Fibroblast of villous mesenchyme (primary cell): ENCODE measurements around the gene ARHGAP28. TPM values are rescaled to one million over a fixed set of nuclear protein-coding genes. Genes with fewer than 3 reads are reported as not detected.

ENCODE experiments used
- DNase-seq: peaks from one replicate; pipeline ENCODE4 v3.0.0-alpha.2; 2010; ENCODE audit warnings: low read depth
- H3K4me3 ChIP-seq: 2 replicates; pipeline ENCODE4 v1.5.1; 2011; ENCODE audit warnings: low read depth, mild to moderate bottlenecking, low read length
- CTCF ChIP-seq: IDR thresholded peaks from 2 replicates; pipeline ENCODE4 v1.5.1; 2012; ENCODE audit warnings: low read depth, mild to moderate bottlenecking, low read length; ENCODE audit not compliant: insufficient read depth
- total RNA-seq: library from RNA; depleted of rRNA; stranded (reverse); fragments of >200 nt; gene quantifications from 2 replicates; pipeline ENCODE4 v1.2.3, GENCODE V29; 2012

Gene ARHGAP28
- total RNA-seq, 1 donor: 6.0 TPM

GRCh38 chr18:6711467-6711866, 18.0 kb upstream of the ARHGAP28 start:
- no peak for TF ChIP-seq CTCF
- no peak for DNase-seq
- no peak overlapping the region for H3K4me3 ChIP-seq

GRCh38 chr18:6712401-6712800, 17.1 kb upstream of the ARHGAP28 start:
- no peak overlapping the region for H3K4me3 ChIP-seq
- no peak for DNase-seq
- TF ChIP-seq CTCF: no peak

GRCh38 chr18:6714010-6714409, 15.5 kb upstream of the ARHGAP28 start:
- TF ChIP-seq CTCF: no peak
- no peak for DNase-seq
- H3K4me3 ChIP-seq: no peak overlapping the region

- TF ChIP-seq CTCF: no peak
- H3K4me3 ChIP-seq: no peak overlapping the region
- DNase-seq: no peak
Measured at GRCh38 chr18:6718267-6718666, 11.2 kb upstream of the ARHGAP28 start.

- no peak overlapping the region for H3K4me3 ChIP-seq
- no peak for DNase-seq
- no peak for TF ChIP-seq CTCF
Measured at GRCh38 chr18:6719098-6719846, 10.2 kb upstream of the ARHGAP28 start.

GRCh38 chr18:6719910-6720683, 9.4 kb upstream of the ARHGAP28 start:
- DNase-seq: no peak
- no peak overlapping the region for H3K4me3 ChIP-seq
- no peak for TF ChIP-seq CTCF

- DNase-seq: no peak
- H3K4me3 ChIP-seq: no peak overlapping the region
- no peak for TF ChIP-seq CTCF
Measured at GRCh38 chr18:6721755-6722154, 7.8 kb upstream of the ARHGAP28 start.
